ENCODE results near the gene SPOCD1. TPM values are rescaled to one million over a fixed set of nuclear protein-coding genes. Genes with fewer than 3 reads are reported as not detected.

Gene SPOCD1
- 0.68 TPM for total RNA-seq

- peak; percentile 70 for ATAC-seq
Observed at GRCh38 chr1:31815752-31816500, at the start of gene SPOCD1. SPOCD1 (minus strand) TSS chr1:31816022; CDS start chr1:31815333, 689 bp downstream.

- no peak for ATAC-seq
Observed at GRCh38 chr1:31862071-31862470, 46.2 kb upstream of the SPOCD1 start.

GRCh38 chr1:31861346-31861745, 45.5 kb upstream of the SPOCD1 start:
- no peak for ATAC-seq

GRCh38 chr1:31860581-31860980, 44.8 kb upstream of the SPOCD1 start:
- no peak for ATAC-seq

GRCh38 chr1:31859719-31860118, 43.9 kb upstream of the SPOCD1 start:
- ATAC-seq: no peak

GRCh38 chr1:31859044-31859443, 43.2 kb upstream of the SPOCD1 start:
- no peak for ATAC-seq

- no peak for ATAC-seq
Observed at GRCh38 chr1:31857863-31858262, 42.0 kb upstream of the SPOCD1 start.

- ATAC-seq: no peak
Observed at GRCh38 chr1:31856140-31856539, 40.3 kb upstream of the SPOCD1 start.

GRCh38 chr1:31855038-31855845, 39.4 kb upstream of the SPOCD1 start:
- ATAC-seq: peak; percentile 47

- no peak for ATAC-seq
Observed at GRCh38 chr1:31849653-31850052, 33.8 kb upstream of the SPOCD1 start.

- no peak for ATAC-seq
Observed at GRCh38 chr1:31848381-31848897, 32.6 kb upstream of the SPOCD1 start.

GRCh38 chr1:31846484-31846883, 30.7 kb upstream of the SPOCD1 start:
- no peak for ATAC-seq

- peak; percentile 70 for ATAC-seq
Observed at GRCh38 chr1:31843506-31843905, 27.7 kb upstream of the SPOCD1 start.

GRCh38 chr1:31839662-31840343, 24.0 kb upstream of the SPOCD1 start:
- no peak for ATAC-seq

GRCh38 chr1:31837451-31838158, 21.8 kb upstream of the SPOCD1 start:
- no peak for ATAC-seq

- no peak for ATAC-seq
Observed at GRCh38 chr1:31836638-31837037, 20.8 kb upstream of the SPOCD1 start.

GRCh38 chr1:31835415-31835814, 19.6 kb upstream of the SPOCD1 start:
- no peak for ATAC-seq

GRCh38 chr1:31834501-31834900, 18.7 kb upstream of the SPOCD1 start:
- no peak for ATAC-seq

- peak; percentile 40 for ATAC-seq
Observed at GRCh38 chr1:31831397-31832378, 15.9 kb upstream of the SPOCD1 start.

- ATAC-seq: no peak
Observed at GRCh38 chr1:31830511-31830910, 14.7 kb upstream of the SPOCD1 start.

GRCh38 chr1:31830065-31830464, 14.2 kb upstream of the SPOCD1 start:
- no peak for ATAC-seq
